HepG2 (cell line): ENCODE measurements around the gene TMEM121. TPM values are rescaled to one million over a fixed set of nuclear protein-coding genes. Genes with fewer than 3 reads are reported as not detected.
A peak's percentile ranks its signal among the peaks of the same experiment; 100 is the strongest.

Experiments used
- ATAC-seq: fragments of 200-7000 bp; cut with Tn5 transposase; 3 replicates; pipeline ENCODE4 v1.9.1; 2020; ENCODE audit warnings: mild to moderate bottlenecking, moderate library complexity
- BruUV-seq: library from RNA; stranded (reverse); fragments of 400-500 nt; replicated peaks from 2 replicates; lab custom pipeline; 2021; lab: Mats Ljungman, UMichigan
- CTCF ChIA-PET: fragments of 300-600 bp; formaldehyde crosslinking; extraction: SDS; loops from one replicate; lab custom pipeline; 2021; ENCODE audit warnings: low total read pairs, inconsistent platforms, low intra/inter-chr PET ratio; lab: Yijun Ruan, JAX
- POLR2A ChIA-PET: fragments of 350-600 bp; sonication (Branson Sonifier 250); formaldehyde crosslinking; loops from one replicate; lab custom pipeline; 2020; ENCODE audit warnings: antibody characterized with exemption, inconsistent platforms; lab: Yijun Ruan, JAX
- DNase-seq: peaks from one replicate; pipeline ENCODE4 v3.0.0-alpha.2; 2015; ENCODE audit warnings: low spot score
- FAIRE-seq: peaks from 3 replicates; lab custom pipeline; 2011; peaks lifted over from hg19 to GRCh38; lab: Jason Lieb, UNC
- H2AFZ ChIP-seq: one replicate; pipeline ENCODE4 v1.6.1; 2011; ENCODE audit warnings: low read length, inconsistent platforms
- H3K27ac ChIP-seq: fragments of 300-600 bp; 3 replicates; pipeline ENCODE4 v1.8.0; 2011; ENCODE audit warnings: mixed run types, mild to moderate bottlenecking, mixed read lengths, low read length, inconsistent platforms; ENCODE audit not compliant: insufficient read depth; ENCODE audit errors: extremely low read length
- H3K27me3 ChIP-seq, 2 experiments: fragments of 200-600 bp in 1 of 2; 2 replicates in 1 of 2; 3 replicates in 1 of 2; pipeline versions ENCODE4 v1.6.0 to v1.8.0; 2011; ENCODE audit warnings: low read length in 2 of 2, mild to moderate bottlenecking in 2 of 2, moderate library complexity in 2 of 2, inconsistent platforms in 1 of 2; ENCODE audit not compliant: insufficient read depth in 2 of 2, control insufficient read depth in 1 of 2
- H3K36me3 ChIP-seq, 2 experiments: fragments of 200-600 bp in 1 of 2; replicated peaks in 1 of 2; 2 replicates in 1 of 2; 3 replicates in 1 of 2; pipeline versions ENCODE4 v1.5.1 to v1.8.0; 2011; ENCODE audit warnings: low read length in 2 of 2, inconsistent platforms in 1 of 2; ENCODE audit not compliant: insufficient read depth in 2 of 2, control insufficient read depth in 1 of 2
- H3K4me1 ChIP-seq: 2 replicates; pipeline ENCODE4 v1.5.1; 2012; ENCODE audit warnings: low read length, inconsistent platforms; ENCODE audit not compliant: insufficient read depth
- H3K4me2 ChIP-seq: 2 replicates; pipeline ENCODE4 v1.6.0; 2011; ENCODE audit warnings: low read depth, low read length, inconsistent platforms
- H3K4me3 ChIP-seq, 3 experiments: fragments of 200-600 bp in 1 of 3; sonication (generic), shearing (Covaris generic) in 1 of 3; replicated peaks in 1 of 3; 2 replicates each; pipeline ENCODE4 v1.5.1; 2011 to 2016; ENCODE audit warnings: low read length in 3 of 3, inconsistent platforms in 2 of 3, low read depth in 2 of 3, mild to moderate bottlenecking in 2 of 3, control low read depth in 1 of 3, mixed read lengths in 1 of 3; ENCODE audit not compliant: insufficient read depth in 1 of 3
- H3K79me2 ChIP-seq: one replicate; pipeline ENCODE4 v1.6.1; 2011; ENCODE audit warnings: low read length, inconsistent platforms; ENCODE audit not compliant: insufficient read depth
- H3K9ac ChIP-seq: 2 replicates; pipeline ENCODE4 v1.6.0; 2011; ENCODE audit warnings: mild to moderate bottlenecking, low read depth, low read length, inconsistent platforms; ENCODE audit not compliant: insufficient read depth
- H3K9me3 ChIP-seq: 2 replicates; pipeline ENCODE4 v1.5.1; 2012; ENCODE audit warnings: mild to moderate bottlenecking, low read length
- H4K20me1 ChIP-seq: 2 replicates; pipeline ENCODE4 v1.6.0; 2011; ENCODE audit warnings: inconsistent platforms, mild to moderate bottlenecking, low read length, moderate library complexity; ENCODE audit not compliant: insufficient read depth
- DZIP1 ChIP-seq: sonication (generic); formaldehyde crosslinking; IDR thresholded peaks from 2 replicates; pipeline ENCODE4 v1.5.0; 2020; ENCODE audit warnings: mild to moderate bottlenecking, missing genetic modification reagents
- HNRNPL ChIP-seq: fragments of 200-400 bp; formaldehyde crosslinking; IDR thresholded peaks from 2 replicates; pipeline ENCODE4 v1.6.1; 2017; ENCODE audit warnings: mild to moderate bottlenecking, low read depth, low read length
- MXD4 ChIP-seq: IDR thresholded peaks from 2 replicates; pipeline ENCODE4 v1.6.1; 2016; ENCODE audit warnings: mild to moderate bottlenecking, missing biosample characterization, missing genetic modification reagents
- POLR2AphosphoS2 ChIP-seq: IDR thresholded peaks from 2 replicates; pipeline ENCODE4 v1.6.1; 2011; ENCODE audit warnings: low read depth, low read length, improper control_type of control experiment
- REXO4 ChIP-seq: sonication (generic); formaldehyde crosslinking; IDR thresholded peaks from 2 replicates; pipeline ENCODE4 v1.8.0; 2022; ENCODE audit warnings: missing genetic modification reagents, mild to moderate bottlenecking, borderline replicate concordance
- SPEN ChIP-seq: sonication (generic); formaldehyde crosslinking; IDR thresholded peaks from 2 replicates; pipeline ENCODE4 v1.5.1; 2020; ENCODE audit warnings: low read depth, mild to moderate bottlenecking, missing genetic modification reagents
- TAF15 ChIP-seq: fragments of 200-400 bp; formaldehyde crosslinking; IDR thresholded peaks from one replicate; pipeline ENCODE4 v1.6.1; 2018; ENCODE audit warnings: mild to moderate bottlenecking, low read depth, low read length; ENCODE audit not compliant: poor library complexity, severe bottlenecking
- ZEB1 ChIP-seq: IDR thresholded peaks from 2 replicates; pipeline ENCODE4 v1.6.1; 2012; ENCODE audit warnings: mild to moderate bottlenecking, low read depth, inconsistent platforms; ENCODE audit not compliant: insufficient replicate concordance
- ZFX ChIP-seq: sonication (generic); formaldehyde crosslinking; IDR thresholded peaks from 2 replicates; pipeline ENCODE4 v1.4.0; 2020; ENCODE audit warnings: mild to moderate bottlenecking, low read depth, missing genetic modification reagents, moderate library complexity
- ZNF232 ChIP-seq: sonication (generic); formaldehyde crosslinking; IDR thresholded peaks from 2 replicates; pipeline ENCODE4 v1.4.0; 2020; ENCODE audit warnings: missing genetic modification reagents, borderline replicate concordance
- ZNF816 ChIP-seq: sonication (generic); formaldehyde crosslinking; IDR thresholded peaks from 2 replicates; pipeline ENCODE4 v1.8.0; 2022; ENCODE audit warnings: missing genetic modification reagents, mild to moderate bottlenecking, borderline replicate concordance
- ZSCAN12 ChIP-seq: sonication (generic); formaldehyde crosslinking; IDR thresholded peaks from 2 replicates; pipeline ENCODE4 v1.9.0; 2021; ENCODE audit warnings: mild to moderate bottlenecking, missing genetic modification reagents
- ZZZ3 ChIP-seq: sonication (generic); formaldehyde crosslinking; IDR thresholded peaks from 2 replicates; pipeline ENCODE4 v1.4.0; 2020; ENCODE audit warnings: missing genetic modification reagents, mild to moderate bottlenecking, borderline replicate concordance
- WGBS: methylation state at CpG from one replicate; pipeline ENCODE4 v1.1.6; 2017; ENCODE audit warnings: low lambda C conversion rate; 5-methylcytosine and 5-hydroxymethylcytosine counted together
- in situ Hi-C: cut with HindIII; loops from 2 replicates; pipeline ENCODE4 v1.10.0; 2017; ENCODE audit warnings: low pct_unique_long_range_greater_than_20kb; ENCODE audit not compliant: extremely low pct_ligation_motif_present
- intact Hi-C: fragments of 100-400 bp; cut with micrococcal nuclease; formaldehyde crosslinking; loops from one replicate; pipeline ENCODE4 v1.10.0; 2022; ENCODE audit not compliant: unreplicated experiment
- polyA plus RNA-seq, 8 experiments: library from polyadenylated mRNA; depleted of rRNA in 3 of 8; stranded (reverse) in 7 of 8; unstranded in 1 of 8; fragments of >200 nt; fragmentation: Illumina TruSeq in 4 of 8; extraction: Trizol in 4 of 8; gene quantifications; 2 replicates each; pipeline versions ENCODE4 v1.2.1 to v1.2.3, GENCODE V29; 2011 to 2016; ENCODE audit warnings: low read depth in 4 of 8, missing spikeins in 1 of 8, mixed read lengths in 1 of 8; ENCODE audit not compliant: insufficient read depth in 1 of 8
- total RNA-seq, 5 experiments: library from RNA; depleted of rRNA; stranded (reverse); fragments of >200 nt; fragmentation: Illumina TruSeq; extraction: Trizol; gene quantifications; 2 replicates each; pipeline ENCODE4 v1.2.3, GENCODE V29; 2016; ENCODE audit warnings: low read depth in 1 of 5

Gene TMEM121
- total and polyA plus RNA-seq, 2 of the 13 experiments (the other 11 are each of a cell fraction or from before 2014, with no cell fraction given): 6.6 to 19.0 TPM

GRCh38 chr14:105483300-105484068, 42.9 kb upstream of the TMEM121 start:
- peak overlapping the region; percentile 60 for H3K9ac ChIP-seq
- FAIRE-seq (no peak), DNase-seq (no peak)
- peak overlapping the region; percentile 98 for H3K4me2 ChIP-seq
- peaks cover 69% of the 10 kb centered on the region for H3K4me1 ChIP-seq
- 52% methylated on average over 7 of the region's 18 CpGs for WGBS
- intact Hi-C loops: no loop called here
- ChIA-PET CTCF (no interaction called here), POLR2A (no interaction called here)
- H3K4me3 ChIP-seq: peak overlapping the region in 1 of 3 experiments; percentile 45; a peak in 1 of 6 replicates
- no peaks in the 10 kb centered on the region for H3K36me3 ChIP-seq
- in situ Hi-C loops: no loop called here
- no peaks in the 10 kb centered on the region for H4K20me1 ChIP-seq
- no peaks in the 10 kb centered on the region for H3K79me2 ChIP-seq
- H3K9me3 ChIP-seq: no peaks in the 10 kb centered on the region
- no TSS peak for BruUV-seq
- TF ChIP-seq TAF15 (no peak), HNRNPL (0 out of 2 replicates have a peak, but pooled peaks have one; percentile 55)
- TF ChIP-seq, all 625 proteins: peak for 1
- no peak for ATAC-seq
- no peak overlapping the region for H2AFZ ChIP-seq
- H3K27me3 ChIP-seq: peaks cover 2 to 32% of the 10 kb centered on the region in 2 experiments; a peak in 4 of 5 replicates
- H3K27ac ChIP-seq: no peak overlapping the region

GRCh38 chr14:105484069-105484996, 42.0 kb upstream of the TMEM121 start:
- Histone ChIP-seq H3K27me3 (peaks cover 2 to 32% of the 10 kb centered on the region in 2 experiments; a peak in 4 of 5 replicates), H3K9me3 (no peaks in the 10 kb centered on the region), H3K4me1 (peaks cover 78% of the 10 kb centered on the region), H3K4me2 (peak overlapping the region; percentile 98), H3K4me3 (peak overlapping the region in 1 of 3 experiments; percentile 45; a peak in 2 of 6 replicates), H2AFZ (no peak overlapping the region), H3K9ac (peak overlapping the region; percentile 60), H3K27ac (no peak overlapping the region), H4K20me1 (no peaks in the 10 kb centered on the region), H3K79me2 (no peaks in the 10 kb centered on the region), H3K36me3 (no peaks in the 10 kb centered on the region)
- intact Hi-C loops: no loop called here
- FAIRE-seq (no peak), DNase-seq (no peak), ATAC-seq (no peak)
- no TSS peak for BruUV-seq
- 3% methylated on average over 7 of the region's 20 CpGs for WGBS
- ChIA-PET POLR2A (no interaction called here), CTCF (no interaction called here)
- in situ Hi-C loops: no loop called here
- TF ChIP-seq ZFX: peak; percentile 65
- TF ChIP-seq REXO4 (CRISPR knock-in tag): no peak
- TF ChIP-seq ZZZ3: no peak
- no peak for TF ChIP-seq DZIP1 (CRISPR knock-in tag)
- no peak for TF ChIP-seq ZSCAN12
- 0 out of 2 replicates have a peak, but pooled peaks have one; percentile 26 for TF ChIP-seq SPEN
- no peak for TF ChIP-seq MXD4
- no peak for TF ChIP-seq ZNF816
- TF ChIP-seq POLR2AphosphoS2: 0 out of 2 replicates have a peak, but pooled peaks have one; percentile 15
- no peak for TF ChIP-seq ZNF232 (CRISPR knock-in tag)
- no peak for TF ChIP-seq ZEB1
